IMR-90 (cell line): ENCODE measurements around the gene ZNF836. TPM values are rescaled to one million over a fixed set of nuclear protein-coding genes. Genes with fewer than 3 reads are reported as not detected.
A peak's percentile ranks its signal among the peaks of the same experiment; 100 is the strongest.

ENCODE experiments used
- ATAC-seq: fragments of 200-7000 bp; cut with Tn5 transposase; 2 replicates; pipeline ENCODE4 v1.9.1; 2020; ENCODE audit warnings: low read depth, mild to moderate bottlenecking, moderate library complexity
- BruUV-seq: library from RNA; stranded (reverse); fragments of 400-500 nt; replicated peaks from 2 replicates; lab custom pipeline; 2021; lab: Mats Ljungman, UMichigan
- CTCF ChIA-PET: fragments of 300-600 bp; formaldehyde crosslinking; extraction: SDS; loops from one replicate; lab custom pipeline; 2021; ENCODE audit warnings: antibody characterized with exemption; lab: Yijun Ruan, JAX
- POLR2A ChIA-PET: fragments of 300-600 bp; sonication (Branson Sonifier 250); formaldehyde crosslinking; loops from one replicate; lab custom pipeline; 2022; ENCODE audit warnings: antibody characterized with exemption; ENCODE audit not compliant: unreplicated experiment; lab: Charles Lee
- DNase-seq: peaks from one replicate; pipeline ENCODE4 v3.0.0; 2013
- H2AFZ ChIP-seq: replicated peaks from 2 replicates; pipeline ENCODE3; 2013; ENCODE audit warnings: low read length, mild to moderate bottlenecking; ENCODE audit not compliant: poor library complexity
- H2AK5ac ChIP-seq: 2 replicates; pipeline ENCODE4 v1.6.1; 2013; ENCODE audit warnings: low read depth, low read length, inconsistent platforms
- H2AK9ac ChIP-seq: replicated peaks from 2 replicates; pipeline ENCODE3; 2013; ENCODE audit warnings: mild to moderate bottlenecking, low read depth, low read length, moderate library complexity; ENCODE audit not compliant: poor library complexity
- H2BK120ac ChIP-seq: 2 replicates; pipeline ENCODE4 v1.6.1; 2013; ENCODE audit warnings: low read depth, low read length, inconsistent platforms
- H2BK15ac ChIP-seq: 3 replicates; pipeline ENCODE4 v1.6.1; 2013; ENCODE audit warnings: low read depth, low read length, inconsistent platforms
- H2BK20ac ChIP-seq: 2 replicates; pipeline ENCODE4 v1.6.1; 2013; ENCODE audit warnings: low read depth, mild to moderate bottlenecking, inconsistent platforms, low read length, moderate library complexity
- H2BK5ac ChIP-seq: 2 replicates; pipeline ENCODE4 v1.6.1; 2013; ENCODE audit warnings: mild to moderate bottlenecking, low read depth, low read length, inconsistent platforms; ENCODE audit not compliant: poor library complexity, severe bottlenecking
- H3K14ac ChIP-seq: replicated peaks from 2 replicates; pipeline ENCODE4 v1.6.1; 2013; ENCODE audit warnings: low read depth, low read length, inconsistent platforms
- H3K18ac ChIP-seq: 2 replicates; pipeline ENCODE4 v1.6.1; 2013; ENCODE audit warnings: low read depth, low read length, control low read depth
- H3K23ac ChIP-seq: 2 replicates; pipeline ENCODE4 v1.6.1; 2013; ENCODE audit warnings: low read depth, low read length, inconsistent platforms
- H3K27ac ChIP-seq: 2 replicates; pipeline ENCODE4 v1.5.1; 2013; ENCODE audit warnings: mild to moderate bottlenecking, control low read depth, low read length; ENCODE audit not compliant: insufficient read depth
- H3K27me3 ChIP-seq: 2 replicates; pipeline ENCODE4 v1.6.1; 2013; ENCODE audit warnings: low read length; ENCODE audit not compliant: control insufficient read depth, insufficient read depth
- H3K36me3 ChIP-seq: 2 replicates; pipeline ENCODE4 v1.6.1; 2013; ENCODE audit warnings: low read length, mixed read lengths; ENCODE audit not compliant: control insufficient read depth, insufficient read depth
- H3K4ac ChIP-seq: 2 replicates; pipeline ENCODE4 v1.6.1; 2013; ENCODE audit warnings: low read depth, low read length, inconsistent platforms
- H3K4me1 ChIP-seq: 2 replicates; pipeline ENCODE4 v1.6.1; 2013; ENCODE audit warnings: low read length, mixed read lengths; ENCODE audit not compliant: control insufficient read depth, insufficient read depth
- H3K4me2 ChIP-seq: 2 replicates; pipeline ENCODE4 v1.6.1; 2013; ENCODE audit warnings: low read depth, mild to moderate bottlenecking, control low read depth, low read length, moderate library complexity
- H3K4me3 ChIP-seq: 2 replicates; pipeline ENCODE4 v1.5.1; 2013; ENCODE audit warnings: low read depth, mild to moderate bottlenecking, control low read depth, low read length, moderate library complexity; ENCODE audit not compliant: insufficient read depth
- H3K56ac ChIP-seq: 2 replicates; pipeline ENCODE4 v1.6.1; 2013; ENCODE audit warnings: low read length, inconsistent platforms; ENCODE audit not compliant: insufficient read depth; ENCODE audit errors: extremely low read depth
- H3K79me1 ChIP-seq, 2 experiments: 2 replicates each; pipeline ENCODE4 v1.6.1; 2013; ENCODE audit warnings: low read length in 2 of 2, inconsistent platforms in 1 of 2, low read depth in 1 of 2
- H3K9ac ChIP-seq: 2 replicates; pipeline ENCODE4 v1.6.1; 2013; ENCODE audit warnings: low read depth, low read length, control low read depth
- H3K9me1 ChIP-seq: 2 replicates; pipeline ENCODE4 v1.6.1; 2013; ENCODE audit warnings: low read length, inconsistent platforms; ENCODE audit not compliant: insufficient read depth
- H3K9me3 ChIP-seq: 2 replicates; pipeline ENCODE4 v1.6.1; 2013; ENCODE audit warnings: low read length; ENCODE audit not compliant: control insufficient read depth, insufficient read depth
- H4K20me1 ChIP-seq: 2 replicates; pipeline ENCODE4 v1.6.1; 2013; ENCODE audit warnings: low read length, inconsistent platforms; ENCODE audit not compliant: insufficient read depth
- H4K5ac ChIP-seq: 2 replicates; pipeline ENCODE4 v1.6.1; 2013; ENCODE audit warnings: mild to moderate bottlenecking, low read depth, low read length, control low read depth
- H4K8ac ChIP-seq, 2 experiments: 2 replicates each; pipeline ENCODE4 v1.6.1; 2013; ENCODE audit warnings: low read depth in 2 of 2, low read length in 2 of 2, control low read depth in 1 of 2, inconsistent platforms in 1 of 2
- H4K91ac ChIP-seq: 2 replicates; pipeline ENCODE4 v1.6.1; 2013; ENCODE audit warnings: low read depth, low read length, inconsistent platforms; ENCODE audit not compliant: insufficient read depth
- CEBPB ChIP-seq: IDR thresholded peaks from 2 replicates; pipeline ENCODE4 v1.6.1; 2012; ENCODE audit warnings: low read depth, low read length, improper control_type of control experiment
- NFE2L2 ChIP-seq: fragments of 150-350 bp; IDR thresholded peaks from 2 replicates; pipeline ENCODE4 v1.6.1; 2016; ENCODE audit warnings: low read depth, mild to moderate bottlenecking, low read length
- WGBS, 2 experiments: methylation state at CpG; one replicate each; pipeline versions ENCODE4 v1.1.5 to v1.1.7; 2013; ENCODE audit warnings: missing lambda C conversion rate in 2 of 2; ENCODE audit not compliant: insufficient read length in 1 of 2; ENCODE audit errors: extremely low coverage in 2 of 2; 5-methylcytosine and 5-hydroxymethylcytosine counted together
- dilution Hi-C: fragments of 300-500 bp; cut with HindIII; formaldehyde crosslinking; loops from one replicate; pipeline ENCODE4 v1.14.3; 2018; ENCODE audit warnings: low sequenced_read_pairs; ENCODE audit not compliant: unreplicated experiment
- in situ Hi-C: fragments of 300-500 bp; cut with MboI; formaldehyde crosslinking; loops from 3 replicates; pipeline ENCODE4 v1.14.3; 2019; ENCODE audit warnings: low sequenced_read_pairs, inconsistent platforms, mixed read lengths
- intact Hi-C: fragments of 100-400 bp; cut with micrococcal nuclease; formaldehyde crosslinking; loops from 2 replicates; pipeline ENCODE4 v1.10.0; 2022
- polyA plus RNA-seq, 3 experiments: library from polyadenylated mRNA; depleted of rRNA; stranded (reverse); fragments of >200 nt; gene quantifications; 2 replicates each; pipeline ENCODE4 v1.2.3, GENCODE V29; 2012; ENCODE audit warnings: low replicate concordance in 1 of 3
- total RNA-seq: library from RNA; depleted of rRNA; stranded (reverse); fragments of >200 nt; gene quantifications from 2 replicates; pipeline ENCODE4 v1.2.3, GENCODE V29; 2012
- TF ChIP-seq, protein P1 (sequence below): fragments of 150-350 bp; IDR thresholded peaks from 2 replicates; pipeline ENCODE4 v1.6.1; 2016; ENCODE audit warnings: low read depth, mild to moderate bottlenecking, low read length, moderate library complexity, borderline replicate concordance

The ZNF836 gene
- total and polyA plus RNA-seq, 2 of the 4 experiments (the other 2 are of a cell fraction) = 1.1 to 4.1 TPM

DNA sequence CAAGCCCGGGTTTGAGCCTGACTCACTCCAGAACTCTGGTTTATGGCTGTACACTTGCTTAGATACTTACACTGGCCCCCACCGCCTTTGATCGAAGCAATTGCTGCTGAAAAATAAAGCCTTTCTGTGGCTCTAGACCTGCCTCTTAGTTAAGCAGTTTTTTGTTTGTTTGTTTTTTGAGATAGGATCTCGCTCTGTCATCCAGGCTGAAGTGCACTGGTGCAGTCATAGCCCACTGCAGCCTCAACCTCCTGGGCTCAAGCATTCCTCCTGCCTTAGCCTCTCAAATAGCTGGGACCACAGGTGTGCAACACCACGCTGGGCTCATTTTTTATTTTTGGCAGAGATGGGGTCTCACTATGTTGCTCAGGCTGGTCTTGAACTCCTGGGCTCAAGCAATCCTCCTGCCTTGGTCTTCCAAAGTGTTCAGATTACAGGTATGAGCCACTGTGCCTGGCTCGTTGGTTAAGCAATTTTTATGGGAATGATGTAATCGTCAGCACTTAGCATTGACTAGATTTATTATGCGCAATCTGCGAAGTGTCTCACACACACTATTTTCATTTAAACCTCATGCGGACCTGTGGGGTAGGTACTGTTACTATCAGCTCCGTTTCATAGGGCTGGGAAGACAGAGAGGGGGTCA lies 40.6 kb upstream of the ZNF836 start:
- H3K9ac ChIP-seq = no peak overlapping the region
- POLR2A ChIA-PET = no interaction called here
- no peak overlapping the region for H4K8ac ChIP-seq
- no peaks in the 10 kb centered on the region for H3K27me3 ChIP-seq
- CTCF ChIA-PET = no interaction called here
- no peaks in the 10 kb centered on the region for H3K4me1 ChIP-seq
- no peak overlapping the region for H3K56ac ChIP-seq
- H2AFZ ChIP-seq = no peak overlapping the region
- no peak overlapping the region for H2BK15ac ChIP-seq
- H4K5ac ChIP-seq = no peak overlapping the region
- H3K4ac ChIP-seq = no peak overlapping the region
- H2BK5ac ChIP-seq = no peak overlapping the region
- no peak overlapping the region for H3K4me3 ChIP-seq
- H3K36me3 ChIP-seq = peaks cover 86% of the 10 kb centered on the region
- no peaks in the 10 kb centered on the region for H3K9me3 ChIP-seq
- H3K9me1 ChIP-seq = peaks cover 15% of the 10 kb centered on the region; the same call in 1 of the 2 replicates
- intact Hi-C loops = no loop called here
- BruUV-seq = no TSS peak
- no peak overlapping the region for H2AK9ac ChIP-seq
- WGBS, 2 experiments = 100% methylated on average over 1 of the region's 11 CpGs; no CpG with 5 or more reads in 1 of the 2 experiments
- TF ChIP-seq NFE2L2 (no peak), CEBPB (peak; percentile 8; the same call in 1 of the 2 replicates)
- TF ChIP-seq, protein P1, sequence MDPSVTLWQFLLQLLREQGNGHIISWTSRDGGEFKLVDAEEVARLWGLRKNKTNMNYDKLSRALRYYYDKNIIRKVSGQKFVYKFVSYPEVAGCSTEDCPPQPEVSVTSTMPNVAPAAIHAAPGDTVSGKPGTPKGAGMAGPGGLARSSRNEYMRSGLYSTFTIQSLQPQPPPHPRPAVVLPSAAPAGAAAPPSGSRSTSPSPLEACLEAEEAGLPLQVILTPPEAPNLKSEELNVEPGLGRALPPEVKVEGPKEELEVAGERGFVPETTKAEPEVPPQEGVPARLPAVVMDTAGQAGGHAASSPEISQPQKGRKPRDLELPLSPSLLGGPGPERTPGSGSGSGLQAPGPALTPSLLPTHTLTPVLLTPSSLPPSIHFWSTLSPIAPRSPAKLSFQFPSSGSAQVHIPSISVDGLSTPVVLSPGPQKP = no peak
- H3K79me1 ChIP-seq = peaks cover 39 to 58% of the 10 kb centered on the region in 2 experiments
- no peak overlapping the region for H2AK5ac ChIP-seq
- H2BK20ac ChIP-seq = no peak overlapping the region
- no peak overlapping the region for H3K23ac ChIP-seq
- H4K91ac ChIP-seq = no peak overlapping the region
- no peak for DNase-seq
- H4K20me1 ChIP-seq = peaks cover 27% of the 10 kb centered on the region
- H3K27ac ChIP-seq = no peak overlapping the region
- dilution Hi-C loops = no loop called here
- ATAC-seq = no peak
- no peak overlapping the region for H3K4me2 ChIP-seq
- in situ Hi-C loops = no loop called here
- H3K14ac ChIP-seq = no peak overlapping the region
- no peak overlapping the region for H2BK120ac ChIP-seq
- no peak overlapping the region for H3K18ac ChIP-seq
